ENCODE results near the gene VAV1. TPM values are rescaled to one million over a fixed set of nuclear protein-coding genes. Genes with fewer than 3 reads are reported as not detected.

The VAV1 gene
- total RNA-seq, 1 experiment from 2014 or later = 7.5 TPM

DNA sequence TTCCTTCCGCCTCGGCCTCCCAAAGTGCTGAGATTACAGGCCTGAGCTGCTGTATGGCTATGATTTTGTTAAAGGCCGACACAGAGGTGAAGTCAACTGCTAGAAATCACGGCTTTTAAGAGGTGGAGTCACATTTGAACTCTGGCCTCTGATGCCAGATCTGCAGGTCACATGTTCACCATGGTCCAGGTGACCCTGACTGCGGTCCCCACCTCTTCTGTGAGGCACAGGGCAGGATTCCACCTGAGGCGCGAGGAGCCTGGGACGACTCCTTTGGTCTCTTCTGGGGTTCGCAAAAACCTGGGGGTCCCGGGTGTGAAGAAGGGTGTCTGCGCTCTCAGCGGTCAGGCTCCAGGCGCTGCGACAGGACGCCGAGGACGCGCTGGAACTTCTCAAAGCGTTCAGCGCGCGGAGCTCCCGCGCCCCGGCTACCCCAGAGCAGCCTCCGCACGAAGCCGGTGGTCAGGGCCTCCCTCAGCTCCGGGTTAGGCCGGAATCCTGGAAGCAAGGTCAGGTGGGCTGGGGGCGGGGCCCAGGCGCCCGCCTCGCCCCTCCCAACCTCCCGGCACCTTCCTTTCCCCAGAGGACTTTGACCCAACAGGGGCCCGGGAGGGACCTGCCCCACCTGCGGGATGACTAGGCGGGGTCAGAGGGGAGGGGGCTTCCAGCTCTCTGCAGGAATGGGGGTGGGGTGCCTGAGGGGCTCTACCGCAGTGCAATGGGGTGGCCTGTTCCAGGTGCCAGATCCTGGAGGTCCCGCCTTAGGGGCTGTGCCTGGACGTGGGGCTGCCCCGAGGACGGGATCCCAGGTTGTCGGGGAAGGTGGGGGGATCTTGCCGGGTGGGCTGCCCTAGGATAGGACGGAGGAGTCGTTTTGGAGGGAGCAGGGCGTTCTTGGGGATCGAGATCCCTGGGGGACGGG is 20.0 kb upstream of the VAV1 start:
- ChIA-PET POLR2A (ENCODE audit: unreplicated experiment) (no interaction called here), CTCF (no interaction called here)
- Histone ChIP-seq H3K27ac (no peak overlapping the region), H3K9me2 (ENCODE audit: insufficient read depth) (no peaks in the 10 kb centered on the region), H3K36me3 (ENCODE audit: low read depth) (0 out of 2 replicates have a peak, but pooled peaks cover 9% of the 10 kb centered on the region), H3K4me1 (replicated peaks; ENCODE audit: insufficient read depth) (0 out of 2 replicates have a peak, but pooled peaks cover 5% of the 10 kb centered on the region), H3F3A (ENCODE audit: insufficient read depth, low read depth) (peaks cover 70% of the 10 kb centered on the region), H4K20me1 (ENCODE audit: insufficient read depth) (peaks cover 4% of the 10 kb centered on the region; the same call in 1 of the 2 replicates), H3K9me3 (ENCODE audit: insufficient read depth, low read depth) (no peaks in the 10 kb centered on the region), H3K4me3 (no peak overlapping the region), H3K27me3 (ENCODE audit: insufficient read depth, low read depth) (no peaks in the 10 kb centered on the region), H3K79me2 (ENCODE audit: low read depth) (no peaks in the 10 kb centered on the region), H3K4me2 (no peak overlapping the region), H2AFZ (no peak overlapping the region)
- no peak for DNase-seq
- intact Hi-C loops (cut with micrococcal nuclease; ENCODE audit: unreplicated experiment) = no loop called here
- no TSS peak for BruUV-seq (replicated peaks)
- TF ChIP-seq, protein P1, sequence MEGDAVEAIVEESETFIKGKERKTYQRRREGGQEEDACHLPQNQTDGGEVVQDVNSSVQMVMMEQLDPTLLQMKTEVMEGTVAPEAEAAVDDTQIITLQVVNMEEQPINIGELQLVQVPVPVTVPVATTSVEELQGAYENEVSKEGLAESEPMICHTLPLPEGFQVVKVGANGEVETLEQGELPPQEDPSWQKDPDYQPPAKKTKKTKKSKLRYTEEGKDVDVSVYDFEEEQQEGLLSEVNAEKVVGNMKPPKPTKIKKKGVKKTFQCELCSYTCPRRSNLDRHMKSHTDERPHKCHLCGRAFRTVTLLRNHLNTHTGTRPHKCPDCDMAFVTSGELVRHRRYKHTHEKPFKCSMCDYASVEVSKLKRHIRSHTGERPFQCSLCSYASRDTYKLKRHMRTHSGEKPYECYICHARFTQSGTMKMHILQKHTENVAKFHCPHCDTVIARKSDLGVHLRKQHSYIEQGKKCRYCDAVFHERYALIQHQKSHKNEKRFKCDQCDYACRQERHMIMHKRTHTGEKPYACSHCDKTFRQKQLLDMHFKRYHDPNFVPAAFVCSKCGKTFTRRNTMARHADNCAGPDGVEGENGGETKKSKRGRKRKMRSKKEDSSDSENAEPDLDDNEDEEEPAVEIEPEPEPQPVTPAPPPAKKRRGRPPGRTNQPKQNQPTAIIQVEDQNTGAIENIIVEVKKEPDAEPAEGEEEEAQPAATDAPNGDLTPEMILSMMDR (conservative IDR thresholded peaks at IDR 0.05) = no peak
- TF ChIP-seq EZH2 (IDR thresholded peaks at IDR 0.05; ENCODE audit: low read depth) = no peak

DNA sequence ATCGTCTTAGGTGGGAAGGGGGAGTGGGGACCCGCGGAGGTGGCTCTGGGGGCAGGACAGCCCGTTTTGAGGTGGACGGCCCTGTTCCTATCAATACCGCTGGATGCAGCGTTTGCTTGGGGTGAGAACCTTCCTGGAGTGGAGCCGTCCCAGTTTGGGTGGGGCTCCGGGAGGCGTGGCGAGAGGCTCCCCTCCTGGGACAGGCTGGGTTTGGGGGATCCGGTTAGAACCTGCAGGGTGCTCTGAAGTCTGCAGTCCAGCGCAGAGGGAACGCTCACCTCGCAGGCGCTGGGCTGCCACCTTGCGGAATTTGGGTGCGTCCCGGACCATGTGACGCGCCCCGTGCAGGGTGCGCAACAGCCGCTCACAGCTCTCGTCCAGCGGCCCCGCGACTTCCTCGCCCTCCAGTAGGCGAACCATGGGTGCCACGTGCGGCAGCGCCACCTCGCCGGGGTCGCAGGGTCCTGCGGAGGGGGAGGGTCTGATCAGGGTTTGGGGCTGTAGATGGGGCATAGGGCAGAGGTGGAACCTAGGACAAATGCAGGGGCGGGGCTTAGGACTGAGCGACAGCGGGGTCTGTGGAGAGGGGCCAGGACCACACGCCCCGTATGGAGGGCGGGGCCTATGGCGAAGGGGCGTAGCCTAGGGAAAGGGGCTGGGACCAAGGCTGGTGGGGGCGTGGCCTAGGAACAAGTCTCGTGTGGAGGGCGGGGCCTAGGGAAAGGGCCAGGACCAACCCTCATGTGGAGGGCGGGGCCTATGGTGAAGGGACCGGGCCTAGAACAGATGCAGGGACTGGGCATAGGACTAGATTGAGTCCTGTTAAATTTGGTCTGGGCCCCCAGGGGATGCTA is 19.1 kb upstream of the VAV1 start:
- H3K27me3 ChIP-seq (ENCODE audit: insufficient read depth, low read depth) = no peaks in the 10 kb centered on the region
- H3F3A ChIP-seq (ENCODE audit: insufficient read depth, low read depth) = peaks cover 67% of the 10 kb centered on the region
- H3K9me2 ChIP-seq (ENCODE audit: insufficient read depth) = no peaks in the 10 kb centered on the region
- no peak overlapping the region for H3K4me2 ChIP-seq
- peaks cover 4% of the 10 kb centered on the region; the same call in 1 of the 2 replicates for H4K20me1 ChIP-seq (ENCODE audit: insufficient read depth)
- H3K4me3 ChIP-seq = no peak overlapping the region
- ChIA-PET CTCF (no interaction called here), POLR2A (ENCODE audit: unreplicated experiment) (interaction anchor here (0.7 kb wide), 1 partner anchor 981 kb away, joined by 3 read pairs; no protein-coding TSS in a partner anchor)
- H3K79me2 ChIP-seq (ENCODE audit: low read depth) = no peaks in the 10 kb centered on the region
- H3K36me3 ChIP-seq (ENCODE audit: low read depth) = 0 out of 2 replicates have a peak, but pooled peaks cover 4% of the 10 kb centered on the region
- no peak for TF ChIP-seq EZH2 (IDR thresholded peaks at IDR 0.05; ENCODE audit: low read depth)
- TF ChIP-seq, protein P1 (conservative IDR thresholded peaks at IDR 0.05) = no peak
- H3K9me3 ChIP-seq (ENCODE audit: insufficient read depth, low read depth) = no peaks in the 10 kb centered on the region
- DNase-seq = peak in 1 of 2 experiments; percentile 37
- no TSS peak for BruUV-seq (replicated peaks)
- no peak overlapping the region for H2AFZ ChIP-seq
- 0 out of 2 replicates have a peak, but pooled peaks cover under 1% of the 10 kb centered on the region for H3K4me1 ChIP-seq (replicated peaks; ENCODE audit: insufficient read depth)
- H3K27ac ChIP-seq = no peak overlapping the region
- intact Hi-C loops (cut with micrococcal nuclease; ENCODE audit: unreplicated experiment) = no loop called here

DNA sequence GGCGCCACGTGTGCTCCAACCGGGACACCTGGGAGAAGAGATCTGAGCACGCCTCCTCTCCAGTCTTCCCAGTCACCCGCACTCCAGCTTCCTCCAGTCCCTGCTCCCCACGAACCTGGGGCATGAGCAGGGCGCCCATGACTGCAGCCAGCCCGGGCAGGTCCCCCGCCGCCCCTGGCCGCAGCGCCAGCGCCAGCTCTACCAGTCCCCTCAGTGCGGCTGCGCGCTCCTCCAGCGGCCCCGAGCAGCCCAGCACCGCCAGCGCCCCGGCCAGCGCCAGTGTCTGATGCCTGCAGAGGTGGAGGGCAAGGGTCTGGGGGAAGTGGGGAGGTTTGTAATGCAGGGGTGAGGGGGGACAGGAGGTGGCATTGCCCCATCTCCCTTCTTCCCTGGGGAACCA is 18.4 kb upstream of the VAV1 start:
- Histone ChIP-seq H3K4me3 (no peak overlapping the region), H3K4me2 (no peak overlapping the region), H4K20me1 (ENCODE audit: insufficient read depth) (peaks cover 4% of the 10 kb centered on the region; the same call in 1 of the 2 replicates), H3K4me1 (replicated peaks; ENCODE audit: insufficient read depth) (no peaks in the 10 kb centered on the region), H3F3A (ENCODE audit: insufficient read depth, low read depth) (peaks cover 59% of the 10 kb centered on the region), H3K27me3 (ENCODE audit: insufficient read depth, low read depth) (no peaks in the 10 kb centered on the region), H3K79me2 (ENCODE audit: low read depth) (no peaks in the 10 kb centered on the region), H3K27ac (no peak overlapping the region), H3K9me2 (ENCODE audit: insufficient read depth) (no peaks in the 10 kb centered on the region), H3K36me3 (ENCODE audit: low read depth) (no peaks in the 10 kb centered on the region; the same call in 1 of the 2 replicates), H3K9me3 (ENCODE audit: insufficient read depth, low read depth) (no peaks in the 10 kb centered on the region), H2AFZ (no peak overlapping the region)
- no TSS peak for BruUV-seq (replicated peaks)
- no peak for DNase-seq
- POLR2A ChIA-PET (ENCODE audit: unreplicated experiment) = interaction anchor here (0.7 kb wide), 1 partner anchor 982 kb away, joined by 3 read pairs; no protein-coding TSS in a partner anchor
- intact Hi-C loops (cut with micrococcal nuclease; ENCODE audit: unreplicated experiment) = no loop called here
- CTCF ChIA-PET = no interaction called here
- TF ChIP-seq, protein P1 (conservative IDR thresholded peaks at IDR 0.05) = no peak
- no peak for TF ChIP-seq EZH2 (IDR thresholded peaks at IDR 0.05; ENCODE audit: low read depth)
